GM21528 (cell line): ENCODE measurements around the gene OLFML3.

Source experiments
- ATAC-seq: cut with Tn5 transposase; IDR thresholded peaks from one replicate; pipeline ENCODE4 v1.9.1; 2021; ENCODE audit warnings: mild to moderate bottlenecking, moderate library complexity; ENCODE audit not compliant: unreplicated experiment, low FRiP score

OLFML3 gene

GRCh38 chr1:113978863-113979702 is at the start of gene OLFML3:
Gene OLFML3 (plus strand): TSS chr1:113979474. CDS start chr1:113979517, 43 bp downstream.
- no peak for ATAC-seq

- ATAC-seq: peak; percentile 36
Observed at GRCh38 chr1:113929750-113930498, 49.4 kb upstream of the OLFML3 start.

GRCh38 chr1:113930499-113931161 is 48.6 kb upstream of the OLFML3 start:
- peak; percentile 21 for ATAC-seq

GRCh38 chr1:113931451-113931851 is 47.8 kb upstream of the OLFML3 start:
- ATAC-seq: no peak

GRCh38 chr1:113934006-113934405 is 45.3 kb upstream of the OLFML3 start:
- ATAC-seq: no peak

GRCh38 chr1:113934511-113935055 is 44.7 kb upstream of the OLFML3 start:
- no peak for ATAC-seq

- no peak for ATAC-seq
Observed at GRCh38 chr1:113935176-113935575, 44.1 kb upstream of the OLFML3 start.

- no peak for ATAC-seq
Observed at GRCh38 chr1:113935970-113936369, 43.3 kb upstream of the OLFML3 start.

- no peak for ATAC-seq
Observed at GRCh38 chr1:113937146-113937545, 42.1 kb upstream of the OLFML3 start.

- ATAC-seq: no peak
Observed at GRCh38 chr1:113938192-113938591, 41.1 kb upstream of the OLFML3 start.

- ATAC-seq: no peak
Observed at GRCh38 chr1:113940365-113941244, 38.7 kb upstream of the OLFML3 start.

- ATAC-seq: no peak
Observed at GRCh38 chr1:113941245-113941559, 38.1 kb upstream of the OLFML3 start.

- no peak for ATAC-seq
Observed at GRCh38 chr1:113942527-113942926, 36.7 kb upstream of the OLFML3 start.

GRCh38 chr1:113943028-113943811 is 36.1 kb upstream of the OLFML3 start:
- ATAC-seq: no peak

GRCh38 chr1:113945329-113945728 is 33.9 kb upstream of the OLFML3 start:
- ATAC-seq: no peak

- no peak for ATAC-seq
Observed at GRCh38 chr1:113946112-113946511, 33.2 kb upstream of the OLFML3 start.

GRCh38 chr1:113946678-113947387 is 32.4 kb upstream of the OLFML3 start:
- no peak for ATAC-seq

GRCh38 chr1:113947388-113948107 is 31.7 kb upstream of the OLFML3 start:
- ATAC-seq: no peak
